HG03378 (cell line): ENCODE measurements around the gene POLR2E.
A peak's percentile ranks its signal among the peaks of the same experiment; 100 is the strongest.
"Not testable (repeated sequence)": the region's sequence is repeated elsewhere in the genome, so short reads cannot be mapped to it uniquely, and the experiment has no call there.

ENCODE experiments used
- ATAC-seq: cut with Tn5 transposase; IDR thresholded peaks from one replicate; pipeline ENCODE4 v1.9.1; 2021; ENCODE audit warnings: mild to moderate bottlenecking, moderate library complexity; ENCODE audit not compliant: unreplicated experiment

POLR2E gene

GRCh38 chr19:1094978-1095701, at the start of gene POLR2E:
POLR2E (minus strand) TSS chr19:1095375; CDS start chr19:1095315, 60 bp downstream.
- ATAC-seq, result peak; percentile 74

- ATAC-seq, result no peak
Measured at GRCh38 chr19:1144741-1145140, 49.6 kb upstream of the POLR2E start.

GRCh38 chr19:1143828-1144399, 48.7 kb upstream of the POLR2E start:
- ATAC-seq, result no peak

- ATAC-seq, result no peak
Measured at GRCh38 chr19:1141944-1142343, 46.8 kb upstream of the POLR2E start.

- ATAC-seq, result no peak
Measured at GRCh38 chr19:1140272-1141027, 45.3 kb upstream of the POLR2E start.

- no peak for ATAC-seq
Measured at GRCh38 chr19:1139126-1139525, 44.0 kb upstream of the POLR2E start.

- no peak for ATAC-seq
Measured at GRCh38 chr19:1138121-1138520, 42.9 kb upstream of the POLR2E start.

- ATAC-seq, result no peak
Measured at GRCh38 chr19:1136621-1137317, 41.6 kb upstream of the POLR2E start.

GRCh38 chr19:1136201-1136600, 41.0 kb upstream of the POLR2E start:
- no peak for ATAC-seq

GRCh38 chr19:1135454-1135853, 40.3 kb upstream of the POLR2E start:
- no peak for ATAC-seq

- no peak for ATAC-seq
Measured at GRCh38 chr19:1134431-1134830, 39.3 kb upstream of the POLR2E start.

- ATAC-seq, result peak; percentile 44
Measured at GRCh38 chr19:1133471-1133929, 38.3 kb upstream of the POLR2E start.

GRCh38 chr19:1132552-1133383, 37.6 kb upstream of the POLR2E start:
- peak; percentile 4 for ATAC-seq

GRCh38 chr19:1131718-1132551, 36.8 kb upstream of the POLR2E start:
- peak; percentile 46 for ATAC-seq

- no peak for ATAC-seq
Measured at GRCh38 chr19:1130771-1131717, 35.9 kb upstream of the POLR2E start.

- no peak for ATAC-seq
Measured at GRCh38 chr19:1129535-1129934, 34.4 kb upstream of the POLR2E start.

GRCh38 chr19:1129084-1129483, 33.9 kb upstream of the POLR2E start:
- ATAC-seq, result not testable (repeated sequence)

GRCh38 chr19:1128106-1128505, 32.9 kb upstream of the POLR2E start:
- no peak for ATAC-seq
